SK-N-SH (cell line): ENCODE results near the gene GABRD. TPM values are rescaled to one million over a fixed set of nuclear protein-coding genes. Genes with fewer than 3 reads are reported as not detected.

Experiments
- CTCF ChIA-PET: fragments of 300-600, 350-600 bp; formaldehyde crosslinking; extraction: SDS; loops from one replicate; lab custom pipeline; 2021; lab: Yijun Ruan, JAX
- POLR2A ChIA-PET: fragments of 350-600 bp; sonication (Branson Sonifier 250); formaldehyde crosslinking; extraction: SDS; loops from one replicate; lab custom pipeline; 2020; ENCODE audit warnings: antibody characterized with exemption, inconsistent platforms; lab: Yijun Ruan, JAX
- DNase-seq: peaks from one replicate; pipeline ENCODE4 v3.0.0; 2012
- H2AFZ ChIP-seq: fragments of 200-600 bp; sonication (generic); 2 replicates; pipeline ENCODE4 v1.8.1; 2016; ENCODE audit warnings: antibody characterized with exemption, mild to moderate bottlenecking, low read depth
- H3F3A ChIP-seq: fragments of 200-600 bp; sonication (generic); replicated peaks from 2 replicates; pipeline ENCODE3; 2016; ENCODE audit warnings: antibody characterized with exemption, mild to moderate bottlenecking; ENCODE audit not compliant: insufficient read depth
- H3K27ac ChIP-seq, 2 experiments: fragments of 200-500 bp in 1 of 2; fragments of 200-600 bp in 1 of 2; sonication (Bioruptor generic) in 1 of 2; sonication (generic), shearing (Covaris generic) in 1 of 2; 2 replicates each; pipeline versions ENCODE4 v1.5.1 to v1.6.1; 2014 to 2016; ENCODE audit warnings: low read depth in 2 of 2, inconsistent platforms in 1 of 2, low read length in 1 of 2, mild to moderate bottlenecking in 1 of 2, mixed read lengths in 1 of 2
- H3K27me3 ChIP-seq: fragments of 200-600 bp; sonication (generic), shearing (Covaris generic); 2 replicates; pipeline ENCODE4 v1.6.1; 2016; ENCODE audit warnings: mixed run types; ENCODE audit not compliant: insufficient read depth
- H3K36me3 ChIP-seq, 2 experiments: fragments of 200-500 bp in 1 of 2; fragments of 200-600 bp in 1 of 2; sonication (Bioruptor generic) in 1 of 2; sonication (generic) in 1 of 2; replicated peaks in 1 of 2; 2 replicates each; pipeline versions ENCODE3 to v1.5.1; 2014 to 2016; ENCODE audit warnings: low read length in 1 of 2, mild to moderate bottlenecking in 1 of 2; ENCODE audit not compliant: insufficient read depth in 2 of 2, control insufficient read depth in 1 of 2
- H3K4me1 ChIP-seq, 2 experiments: fragments of 200-500 bp in 1 of 2; fragments of 200-600 bp in 1 of 2; sonication (Bioruptor generic) in 1 of 2; sonication (generic), shearing (Covaris generic) in 1 of 2; 2 replicates each; pipeline versions ENCODE4 v1.5.1 to v1.6.1; 2014 to 2016; ENCODE audit warnings: low read depth in 1 of 2, low read length in 1 of 2, mixed run types in 1 of 2; ENCODE audit not compliant: insufficient read depth in 2 of 2, control insufficient read depth in 1 of 2
- H3K4me2 ChIP-seq: fragments of 200-600 bp; sonication (generic), shearing (Covaris generic); 2 replicates; pipeline ENCODE4 v1.6.1; 2017; ENCODE audit warnings: mixed run types
- H3K4me3 ChIP-seq, 2 experiments: fragments of 200-500 bp in 1 of 2; fragments of 200-600 bp in 1 of 2; sonication (Bioruptor generic) in 1 of 2; sonication (generic), shearing (Covaris generic) in 1 of 2; 2 replicates each; pipeline versions ENCODE4 v1.5.1 to v1.8.1; 2014 to 2016; ENCODE audit warnings: low read depth in 2 of 2, inconsistent platforms in 1 of 2, low read length in 1 of 2, mild to moderate bottlenecking in 1 of 2, mixed read lengths in 1 of 2, moderate library complexity in 1 of 2
- H3K79me2 ChIP-seq: fragments of 200-600 bp; sonication (generic); 2 replicates; pipeline ENCODE4 v1.8.1; 2017; ENCODE audit warnings: mild to moderate bottlenecking; ENCODE audit not compliant: insufficient read depth
- H3K9ac ChIP-seq: fragments of 200-600 bp; sonication (generic); 2 replicates; pipeline ENCODE4 v1.6.1; 2017; ENCODE audit warnings: mixed run types
- H3K9me2 ChIP-seq: fragments of 200-600 bp; sonication (generic); 2 replicates; pipeline ENCODE4 v1.6.1; 2017; ENCODE audit warnings: mixed run types
- H3K9me3 ChIP-seq: fragments of 200-600 bp; sonication (generic); 2 replicates; pipeline ENCODE4 v1.6.1; 2017; ENCODE audit warnings: mixed run types, mild to moderate bottlenecking, moderate library complexity
- H4K20me1 ChIP-seq: fragments of 200-600 bp; sonication (generic); 2 replicates; pipeline ENCODE4 v1.6.1; 2017; ENCODE audit warnings: mild to moderate bottlenecking, mixed run types; ENCODE audit not compliant: insufficient read depth
- GABPA ChIP-seq: IDR thresholded peaks from 2 replicates; pipeline ENCODE4 v1.4.0; 2012; ENCODE audit warnings: low read depth, mild to moderate bottlenecking
- NFIC ChIP-seq: IDR thresholded peaks from 2 replicates; pipeline ENCODE4 v1.4.0; 2012; ENCODE audit warnings: borderline replicate concordance
- NRF1 ChIP-seq: IDR thresholded peaks from 2 replicates; pipeline ENCODE4 v1.6.1; 2012; ENCODE audit warnings: low read depth, mild to moderate bottlenecking, low read length
- POLR2AphosphoS5 ChIP-seq: IDR thresholded peaks from 2 replicates; pipeline ENCODE4 v1.6.1; 2012; ENCODE audit warnings: low read depth, low read length
- RCOR1 ChIP-seq: fragments of 150-350 bp; IDR thresholded peaks from 2 replicates; pipeline ENCODE4 v1.6.1; 2017; ENCODE audit warnings: antibody characterized with exemption, low read length
- REST ChIP-seq: IDR thresholded peaks from 2 replicates; pipeline ENCODE4 v1.6.1; 2012; ENCODE audit warnings: mild to moderate bottlenecking, low read depth, low read length, moderate library complexity
- RFX5 ChIP-seq: IDR thresholded peaks from 2 replicates; pipeline ENCODE4 v1.6.1; 2012; ENCODE audit warnings: mild to moderate bottlenecking, improper control_type of control experiment, low read length
- RXRA ChIP-seq: IDR thresholded peaks from 2 replicates; pipeline ENCODE4 v1.4.0; 2012; ENCODE audit warnings: low read depth, mild to moderate bottlenecking, borderline replicate concordance
- TAF1 ChIP-seq: IDR thresholded peaks from 2 replicates; pipeline ENCODE4 v1.6.1; 2012; ENCODE audit warnings: low read depth, mild to moderate bottlenecking, low read length, moderate library complexity, borderline replicate concordance
- TEAD4 ChIP-seq: IDR thresholded peaks from 2 replicates; pipeline ENCODE4 v1.4.0; 2012; ENCODE audit warnings: mild to moderate bottlenecking, borderline replicate concordance; ENCODE audit not compliant: insufficient read depth
- WGBS: methylation state at CpG from one replicate; pipeline ENCODE4 v1.1.6; 2017; ENCODE audit warnings: low lambda C conversion rate; 5-methylcytosine and 5-hydroxymethylcytosine counted together
- polyA plus RNA-seq, 3 experiments: library from polyadenylated mRNA; depleted of rRNA; stranded (reverse); fragments of >200 nt; gene quantifications; 2 replicates each; pipeline ENCODE4 v1.2.3, GENCODE V29; 2012
- TF ChIP-seq, protein P1 (sequence below): fragments of 200-600 bp; sonication (generic); IDR thresholded peaks from 2 replicates; pipeline ENCODE4 v1.6.1; 2017; ENCODE audit warnings: antibody characterized with exemption, mild to moderate bottlenecking, moderate library complexity
- TF ChIP-seq, protein P2 (sequence below): IDR thresholded peaks from 2 replicates; pipeline ENCODE4 v1.4.0; 2012; ENCODE audit warnings: low read depth, borderline replicate concordance
- TF ChIP-seq, protein P3 (sequence below): IDR thresholded peaks from 2 replicates; pipeline ENCODE4 v1.4.0; 2012; ENCODE audit warnings: low read depth
- TF ChIP-seq, protein P4 (sequence below): IDR thresholded peaks from 2 replicates; pipeline ENCODE4 v1.4.0; 2012; ENCODE audit warnings: low read depth, borderline replicate concordance

The GABRD gene
- polyA plus RNA-seq, 1 of the 3 experiments (the other 2 are of a cell fraction), result 0.07 TPM

GRCh38 chr1:1989789-1990188 lies 29.4 kb upstream of the GABRD start:
- CTCF ChIA-PET, result interaction anchor here (0.9 to 1.9 kb wide), 3 partner anchors 29 to 55 kb away, joined by 3 to 6 read pairs (median 5); partner anchors contain the start of gene GABRD
- no peak overlapping the region for H3K27ac ChIP-seq
- H3F3A ChIP-seq, result no peaks in the 10 kb centered on the region
- H2AFZ ChIP-seq, result no peak overlapping the region
- H3K4me3 ChIP-seq, result no peak overlapping the region
- no peaks in the 10 kb centered on the region for H3K79me2 ChIP-seq
- DNase-seq, result no peak
- no peaks in the 10 kb centered on the region for H3K27me3 ChIP-seq
- no peaks in the 10 kb centered on the region for H4K20me1 ChIP-seq
- 68% methylated on average over 8 of the region's 9 CpGs for WGBS
- no peaks in the 10 kb centered on the region; a peak in 1 of 4 replicates for H3K4me1 ChIP-seq
- POLR2A ChIA-PET, result no interaction called here
- no peak for TF ChIP-seq REST
- H3K9me3 ChIP-seq, result no peaks in the 10 kb centered on the region
- no peaks in the 10 kb centered on the region for H3K36me3 ChIP-seq
- H3K9me2 ChIP-seq, result no peaks in the 10 kb centered on the region
- H3K4me2 ChIP-seq, result no peak overlapping the region
- H3K9ac ChIP-seq, result no peak overlapping the region

DNA sequence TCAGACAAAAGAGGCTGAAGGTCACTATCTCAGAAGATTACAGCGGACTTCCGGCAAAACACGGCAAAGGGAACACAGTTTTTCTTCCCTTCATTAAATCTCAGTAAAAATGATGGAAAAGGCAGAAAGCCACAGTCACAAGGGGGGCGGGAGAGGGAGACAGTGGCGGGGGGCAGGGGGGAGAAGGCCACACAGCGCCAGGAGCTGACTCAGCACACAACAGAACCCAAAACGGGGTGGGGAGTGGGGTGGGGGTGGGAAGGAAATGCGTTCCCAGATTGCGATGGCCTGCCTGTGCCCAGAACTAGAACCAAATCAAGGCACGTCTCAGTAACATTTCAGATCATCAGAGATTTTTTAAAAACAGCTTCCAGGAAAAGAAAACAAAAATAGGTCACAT lies 28.9 kb upstream of the GABRD start:
- ChIA-PET POLR2A (no interaction called here), CTCF (interaction anchor here (0.9 to 1.9 kb wide), 3 partner anchors 29 to 54 kb away, joined by 3 to 6 read pairs (median 5); partner anchors contain the start of gene GABRD)
- H4K20me1 ChIP-seq, result no peaks in the 10 kb centered on the region
- no peak overlapping the region for H3K4me2 ChIP-seq
- WGBS, result 73% methylated on average over 10 of the region's 10 CpGs
- no peaks in the 10 kb centered on the region for H3K27me3 ChIP-seq
- H3F3A ChIP-seq, result no peaks in the 10 kb centered on the region
- H3K9me2 ChIP-seq, result no peaks in the 10 kb centered on the region
- H3K9ac ChIP-seq, result no peak overlapping the region
- H3K36me3 ChIP-seq, result no peaks in the 10 kb centered on the region
- H3K4me1 ChIP-seq, result no peaks in the 10 kb centered on the region; a peak in 1 of 4 replicates
- H3K9me3 ChIP-seq, result no peaks in the 10 kb centered on the region
- H3K4me3 ChIP-seq, result no peak overlapping the region
- no peak overlapping the region for H3K27ac ChIP-seq
- H2AFZ ChIP-seq, result no peak overlapping the region
- no peaks in the 10 kb centered on the region for H3K79me2 ChIP-seq
- DNase-seq, result no peak
- TF ChIP-seq TAF1 (no peak), RCOR1 (no peak), RXRA (no peak), RFX5 (no peak), NRF1 (no peak), TEAD4 (no peak), POLR2AphosphoS5 (no peak), REST (no peak), NFIC (no peak), GABPA (no peak)
- TF ChIP-seq, protein P1, sequence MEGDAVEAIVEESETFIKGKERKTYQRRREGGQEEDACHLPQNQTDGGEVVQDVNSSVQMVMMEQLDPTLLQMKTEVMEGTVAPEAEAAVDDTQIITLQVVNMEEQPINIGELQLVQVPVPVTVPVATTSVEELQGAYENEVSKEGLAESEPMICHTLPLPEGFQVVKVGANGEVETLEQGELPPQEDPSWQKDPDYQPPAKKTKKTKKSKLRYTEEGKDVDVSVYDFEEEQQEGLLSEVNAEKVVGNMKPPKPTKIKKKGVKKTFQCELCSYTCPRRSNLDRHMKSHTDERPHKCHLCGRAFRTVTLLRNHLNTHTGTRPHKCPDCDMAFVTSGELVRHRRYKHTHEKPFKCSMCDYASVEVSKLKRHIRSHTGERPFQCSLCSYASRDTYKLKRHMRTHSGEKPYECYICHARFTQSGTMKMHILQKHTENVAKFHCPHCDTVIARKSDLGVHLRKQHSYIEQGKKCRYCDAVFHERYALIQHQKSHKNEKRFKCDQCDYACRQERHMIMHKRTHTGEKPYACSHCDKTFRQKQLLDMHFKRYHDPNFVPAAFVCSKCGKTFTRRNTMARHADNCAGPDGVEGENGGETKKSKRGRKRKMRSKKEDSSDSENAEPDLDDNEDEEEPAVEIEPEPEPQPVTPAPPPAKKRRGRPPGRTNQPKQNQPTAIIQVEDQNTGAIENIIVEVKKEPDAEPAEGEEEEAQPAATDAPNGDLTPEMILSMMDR, result no peak
- TF ChIP-seq, protein P2, sequence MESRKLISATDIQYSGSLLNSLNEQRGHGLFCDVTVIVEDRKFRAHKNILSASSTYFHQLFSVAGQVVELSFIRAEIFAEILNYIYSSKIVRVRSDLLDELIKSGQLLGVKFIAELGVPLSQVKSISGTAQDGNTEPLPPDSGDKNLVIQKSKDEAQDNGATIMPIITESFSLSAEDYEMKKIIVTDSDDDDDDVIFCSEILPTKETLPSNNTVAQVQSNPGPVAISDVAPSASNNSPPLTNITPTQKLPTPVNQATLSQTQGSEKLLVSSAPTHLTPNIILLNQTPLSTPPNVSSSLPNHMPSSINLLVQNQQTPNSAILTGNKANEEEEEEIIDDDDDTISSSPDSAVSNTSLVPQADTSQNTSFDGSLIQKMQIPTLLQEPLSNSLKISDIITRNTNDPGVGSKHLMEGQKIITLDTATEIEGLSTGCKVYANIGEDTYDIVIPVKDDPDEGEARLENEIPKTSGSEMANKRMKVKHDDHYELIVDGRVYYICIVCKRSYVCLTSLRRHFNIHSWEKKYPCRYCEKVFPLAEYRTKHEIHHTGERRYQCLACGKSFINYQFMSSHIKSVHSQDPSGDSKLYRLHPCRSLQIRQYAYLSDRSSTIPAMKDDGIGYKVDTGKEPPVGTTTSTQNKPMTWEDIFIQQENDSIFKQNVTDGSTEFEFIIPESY, result no peak
- TF ChIP-seq, protein P3, sequence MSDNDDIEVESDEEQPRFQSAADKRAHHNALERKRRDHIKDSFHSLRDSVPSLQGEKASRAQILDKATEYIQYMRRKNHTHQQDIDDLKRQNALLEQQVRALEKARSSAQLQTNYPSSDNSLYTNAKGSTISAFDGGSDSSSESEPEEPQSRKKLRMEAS, result no peak
- TF ChIP-seq, protein P4, sequence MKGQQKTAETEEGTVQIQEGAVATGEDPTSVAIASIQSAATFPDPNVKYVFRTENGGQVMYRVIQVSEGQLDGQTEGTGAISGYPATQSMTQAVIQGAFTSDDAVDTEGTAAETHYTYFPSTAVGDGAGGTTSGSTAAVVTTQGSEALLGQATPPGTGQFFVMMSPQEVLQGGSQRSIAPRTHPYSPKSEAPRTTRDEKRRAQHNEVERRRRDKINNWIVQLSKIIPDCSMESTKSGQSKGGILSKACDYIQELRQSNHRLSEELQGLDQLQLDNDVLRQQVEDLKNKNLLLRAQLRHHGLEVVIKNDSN, result no peak
